OCI-LY7 (cell line): Measurements from ENCODE around the gene SCRT2. TPM values are rescaled to one million over a fixed set of nuclear protein-coding genes. Genes with fewer than 3 reads are reported as not detected.
"Not testable (repeated sequence)": the region's sequence is repeated elsewhere in the genome, so short reads cannot be mapped to it uniquely, and the experiment has no call there.

Source experiments
- BruUV-seq: library from RNA; stranded (reverse); fragments of 400-500 nt; replicated peaks from 2 replicates; lab custom pipeline; 2021; lab: Mats Ljungman, UMichigan
- CTCF ChIA-PET: fragments of 300-600 bp; sonication (Branson Sonifier 250); formaldehyde crosslinking; loops from one replicate; lab custom pipeline; 2022; ENCODE audit warnings: antibody characterized with exemption; ENCODE audit not compliant: unreplicated experiment; lab: Charles Lee
- POLR2A ChIA-PET: fragments of 300-600 bp; sonication (Branson Sonifier 250); formaldehyde crosslinking; loops from one replicate; lab custom pipeline; 2022; ENCODE audit warnings: antibody characterized with exemption; lab: Charles Lee
- DNase-seq: peaks from one replicate; pipeline ENCODE4 v3.0.0-alpha.2; 2015; ENCODE audit warnings: low spot score
- H2AFZ ChIP-seq: fragments of 200-600 bp; sonication (generic), shearing (Covaris generic); 2 replicates; pipeline ENCODE4 v1.6.1; 2014; ENCODE audit warnings: mild to moderate bottlenecking, antibody characterized with exemption, low read length, moderate library complexity
- H3K27ac ChIP-seq: fragments of 200-600 bp; sonication (generic); 2 replicates; pipeline ENCODE4 v1.5.1; 2014; ENCODE audit warnings: mixed run types, low read depth, mild to moderate bottlenecking, moderate library complexity, low read length, inconsistent platforms; ENCODE audit not compliant: poor library complexity, severe bottlenecking
- H3K36me3 ChIP-seq: fragments of 200-600 bp; sonication (generic); 2 replicates; pipeline ENCODE4 v1.6.1; 2014; ENCODE audit warnings: mild to moderate bottlenecking, antibody characterized with exemption, low read length, moderate library complexity, mixed read lengths; ENCODE audit not compliant: insufficient read depth
- H3K4me1 ChIP-seq: fragments of 200-600 bp; sonication (generic); 2 replicates; pipeline ENCODE4 v1.5.1; 2014; ENCODE audit warnings: mild to moderate bottlenecking, low read length; ENCODE audit not compliant: insufficient read depth, poor library complexity, severe bottlenecking
- H3K4me2 ChIP-seq: fragments of 200-600 bp; sonication (generic); 2 replicates; pipeline ENCODE4 v1.6.1; 2014; ENCODE audit warnings: mild to moderate bottlenecking, low read length
- H3K4me3 ChIP-seq: fragments of 200-600 bp; sonication (generic); 2 replicates; pipeline ENCODE4 v1.5.1; 2014; ENCODE audit warnings: mild to moderate bottlenecking, low read depth, low read length; ENCODE audit not compliant: poor library complexity, severe bottlenecking
- H3K79me2 ChIP-seq: fragments of 200-600 bp; sonication (generic); 2 replicates; pipeline ENCODE4 v1.6.1; 2016; ENCODE audit warnings: low read depth, mild to moderate bottlenecking, low read length, moderate library complexity, mixed read lengths; ENCODE audit not compliant: insufficient read depth
- H3K9me2 ChIP-seq: fragments of 200-600 bp; sonication (generic); 2 replicates; pipeline ENCODE4 v1.6.1; 2016; ENCODE audit warnings: mild to moderate bottlenecking, low read length, mixed read lengths; ENCODE audit not compliant: insufficient read depth
- H3K9me3 ChIP-seq: fragments of 200-600 bp; sonication (generic); 2 replicates; pipeline ENCODE4 v1.6.1; 2014; ENCODE audit warnings: mild to moderate bottlenecking, mixed run types, low read length, mixed read lengths
- H4K20me1 ChIP-seq: fragments of 200-600 bp; sonication (generic); 2 replicates; pipeline ENCODE4 v1.6.1; 2014; ENCODE audit warnings: mild to moderate bottlenecking, antibody characterized with exemption, low read length, moderate library complexity, mixed read lengths; ENCODE audit not compliant: insufficient read depth
- EZH2phosphoT487 ChIP-seq: fragments of 200-600 bp; sonication (generic); IDR thresholded peaks from 2 replicates; pipeline ENCODE4 v1.6.1; 2018; ENCODE audit warnings: low read depth, borderline replicate concordance, mild to moderate bottlenecking, mixed run types, antibody characterized with exemption, low read length, moderate library complexity, mixed read lengths
- intact Hi-C: fragments of 100-400 bp; cut with micrococcal nuclease; formaldehyde crosslinking; loops from one replicate; pipeline ENCODE4 v1.10.0; 2022; ENCODE audit not compliant: unreplicated experiment
- total RNA-seq, 2 experiments: library from RNA; depleted of rRNA in 1 of 2; stranded (reverse); fragments of >200 nt in 1 of 2; shearing (Covaris generic) in 1 of 2; gene quantifications; 2 replicates each; pipeline ENCODE4 v1.2.3, GENCODE V29; 2014 to 2022
- TF ChIP-seq, protein P1 (sequence below): fragments of 200-600 bp; sonication (generic); conservative IDR thresholded peaks from 2 replicates; pipeline ENCODE4 v1.5.1; 2014; ENCODE audit warnings: mild to moderate bottlenecking, antibody characterized with exemption, low read length, moderate library complexity, mixed read lengths

The SCRT2 gene
- total RNA-seq, 2 experiments from 2014 or later: not detected

DNA sequence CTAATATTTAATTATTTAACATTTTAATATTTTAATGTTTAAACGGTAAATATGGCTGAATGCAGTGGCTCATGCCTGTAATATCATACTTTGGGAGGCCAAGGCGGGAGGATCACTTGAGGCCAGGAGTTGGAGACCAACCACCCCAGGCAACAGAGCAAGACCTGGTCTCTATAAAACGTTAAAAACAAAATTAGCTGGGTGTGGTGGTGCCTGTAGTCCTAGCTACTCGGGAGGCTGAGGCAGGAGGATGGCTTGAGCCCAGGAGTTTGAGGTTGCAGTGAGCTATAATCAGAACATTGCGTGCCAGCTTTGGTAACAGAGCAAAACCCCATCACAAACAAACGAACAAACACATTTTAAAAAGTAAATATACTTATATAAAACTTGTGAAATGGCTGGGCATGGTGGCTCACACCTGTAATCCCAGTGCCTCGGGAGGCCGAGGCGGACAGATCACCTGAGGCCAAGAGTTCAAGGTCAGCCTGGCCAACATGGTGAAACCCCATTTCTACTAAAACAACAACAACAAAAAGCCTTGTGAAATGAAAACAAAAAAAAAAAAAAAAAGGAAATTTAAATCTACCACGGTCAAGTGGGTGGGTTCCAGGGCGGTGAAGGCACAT lies 30.8 kb downstream of the SCRT2 start:
- ChIA-PET CTCF (interaction anchor here (0.8 to 1.3 kb wide), 5 partner anchors 15 to 101 kb away, joined by 3 to 10 read pairs (median 3); partner anchors contain the start of gene CSNK2A1), POLR2A (no interaction called here)
- TF ChIP-seq, protein P1, sequence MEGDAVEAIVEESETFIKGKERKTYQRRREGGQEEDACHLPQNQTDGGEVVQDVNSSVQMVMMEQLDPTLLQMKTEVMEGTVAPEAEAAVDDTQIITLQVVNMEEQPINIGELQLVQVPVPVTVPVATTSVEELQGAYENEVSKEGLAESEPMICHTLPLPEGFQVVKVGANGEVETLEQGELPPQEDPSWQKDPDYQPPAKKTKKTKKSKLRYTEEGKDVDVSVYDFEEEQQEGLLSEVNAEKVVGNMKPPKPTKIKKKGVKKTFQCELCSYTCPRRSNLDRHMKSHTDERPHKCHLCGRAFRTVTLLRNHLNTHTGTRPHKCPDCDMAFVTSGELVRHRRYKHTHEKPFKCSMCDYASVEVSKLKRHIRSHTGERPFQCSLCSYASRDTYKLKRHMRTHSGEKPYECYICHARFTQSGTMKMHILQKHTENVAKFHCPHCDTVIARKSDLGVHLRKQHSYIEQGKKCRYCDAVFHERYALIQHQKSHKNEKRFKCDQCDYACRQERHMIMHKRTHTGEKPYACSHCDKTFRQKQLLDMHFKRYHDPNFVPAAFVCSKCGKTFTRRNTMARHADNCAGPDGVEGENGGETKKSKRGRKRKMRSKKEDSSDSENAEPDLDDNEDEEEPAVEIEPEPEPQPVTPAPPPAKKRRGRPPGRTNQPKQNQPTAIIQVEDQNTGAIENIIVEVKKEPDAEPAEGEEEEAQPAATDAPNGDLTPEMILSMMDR: no peak
- no peak for TF ChIP-seq EZH2phosphoT487
- Histone ChIP-seq H3K9me3 (peaks cover 5% of the 10 kb centered on the region; the same call in 1 of the 2 replicates), H4K20me1 (no peaks in the 10 kb centered on the region), H3K4me1 (peaks cover 3% of the 10 kb centered on the region), H3K36me3 (peaks cover 30% of the 10 kb centered on the region), H3K79me2 (no peaks in the 10 kb centered on the region), H3K4me3 (no peak overlapping the region), H3K9me2 (no peaks in the 10 kb centered on the region), H3K4me2 (0 out of 2 replicates have a peak overlapping the region, but pooled peaks have one; percentile 23), H3K27ac (no peak overlapping the region), H2AFZ (no peak overlapping the region)
- no TSS peak for BruUV-seq
- DNase-seq: no peak
- intact Hi-C loops: loop anchor here (1.0 to 5.0 kb wide), 3 partner anchors 84 to 291 kb away; partner anchors contain the start of gene CSNK2A1

- no peak for DNase-seq
- peaks cover 3% of the 10 kb centered on the region for H3K4me1 ChIP-seq
- peaks cover 11% of the 10 kb centered on the region for H3K36me3 ChIP-seq
- peaks cover 3% of the 10 kb centered on the region; the same call in 1 of the 2 replicates for H3K9me3 ChIP-seq
- BruUV-seq: no TSS peak
- no peaks in the 10 kb centered on the region for H3K79me2 ChIP-seq
- CTCF ChIA-PET: no interaction called here
- H3K4me3 ChIP-seq: no peak overlapping the region
- H3K9me2 ChIP-seq: no peaks in the 10 kb centered on the region
- POLR2A ChIA-PET: no interaction called here
- no peak overlapping the region for H2AFZ ChIP-seq
- H4K20me1 ChIP-seq: no peaks in the 10 kb centered on the region
- H3K27ac ChIP-seq: no peak overlapping the region
- H3K4me2 ChIP-seq: no peak overlapping the region
- TF ChIP-seq, protein P1: no peak
- TF ChIP-seq EZH2phosphoT487: no peak
- intact Hi-C loops: no loop called here
Measured at GRCh38 chr20:642398-643174, 33.0 kb downstream of the SCRT2 start.

GRCh38 chr20:642013-642397 lies 33.6 kb downstream of the SCRT2 start:
- intact Hi-C loops, H3K4me3 ChIP-seq, H3K9me3 ChIP-seq, H3K27ac ChIP-seq, H3K36me3 ChIP-seq, H3K9me2 ChIP-seq, H4K20me1 ChIP-seq, H3K4me2 ChIP-seq, CTCF ChIA-PET, POLR2A ChIA-PET, H2AFZ ChIP-seq, H3K4me1 ChIP-seq, DNase-seq, H3K79me2 ChIP-seq, BruUV-seq: not testable (repeated sequence)
